Endodermal cell (in vitro differentiated cells): ENCODE data around the gene CDKN1C. TPM values are rescaled to one million over a fixed set of nuclear protein-coding genes. Genes with fewer than 3 reads are reported as not detected.

Source experiments
- DNase-seq: peaks from one replicate; pipeline ENCODE4 v3.0.0-alpha.2; 2017
- H3K27ac ChIP-seq: 2 replicates; pipeline ENCODE4 v1.5.1; 2013; ENCODE audit warnings: mild to moderate bottlenecking, low read depth, low read length, moderate library complexity
- H3K27me3 ChIP-seq: 2 replicates; pipeline ENCODE4 v1.6.1; 2013; ENCODE audit warnings: mild to moderate bottlenecking, low read length, moderate library complexity; ENCODE audit not compliant: insufficient read depth, control insufficient read depth, poor library complexity, severe bottlenecking
- H3K36me3 ChIP-seq: 2 replicates; pipeline ENCODE4 v1.7.0; 2013; ENCODE audit warnings: mild to moderate bottlenecking, low read length, moderate library complexity; ENCODE audit not compliant: control insufficient read depth, insufficient read depth
- H3K4me1 ChIP-seq: one replicate; pipeline ENCODE4 v1.7.0; 2013; ENCODE audit warnings: low read length; ENCODE audit not compliant: control insufficient read depth, insufficient read depth
- H3K4me3 ChIP-seq: 2 replicates; pipeline ENCODE4 v1.5.1; 2013; ENCODE audit warnings: mild to moderate bottlenecking, low read length, moderate library complexity
- H3K9ac ChIP-seq: 2 replicates; pipeline ENCODE4 v1.6.1; 2013; ENCODE audit warnings: mild to moderate bottlenecking, low read length, moderate library complexity; ENCODE audit not compliant: poor library complexity, severe bottlenecking; ENCODE audit errors: extremely low read depth
- H3K9me3 ChIP-seq: 2 replicates; pipeline ENCODE4 v1.6.1; 2013; ENCODE audit warnings: mild to moderate bottlenecking, low read length, moderate library complexity; ENCODE audit not compliant: control insufficient read depth
- H3K27ac Mint-ChIP-seq: 2 replicates; pipeline ENCODE4 v1.8.0; 2020; ENCODE audit warnings: mixed read lengths
- H3K27me3 Mint-ChIP-seq: 2 replicates; pipeline ENCODE4 v1.8.0; 2021; ENCODE audit warnings: mild to moderate bottlenecking, mixed read lengths; ENCODE audit not compliant: insufficient read depth
- H3K36me3 Mint-ChIP-seq: 2 replicates; pipeline ENCODE4 v1.8.0; 2020; ENCODE audit warnings: low read depth, mixed read lengths
- H3K4me1 Mint-ChIP-seq: 2 replicates; pipeline ENCODE4 v1.8.0; 2020; ENCODE audit warnings: mixed read lengths
- H3K4me3 Mint-ChIP-seq: 2 replicates; pipeline ENCODE4 v1.8.0; 2020; ENCODE audit warnings: mild to moderate bottlenecking, moderate library complexity, mixed read lengths
- H3K9me3 Mint-ChIP-seq: 2 replicates; pipeline ENCODE4 v1.8.0; 2020; ENCODE audit warnings: mild to moderate bottlenecking, mixed read lengths
- CTCF ChIP-seq: fragments of 200-600 bp; sonication (generic); conservative IDR thresholded peaks from 2 replicates; pipeline ENCODE4 v1.5.0; 2021; ENCODE audit warnings: antibody characterized with exemption, mild to moderate bottlenecking
- WGBS, 2 experiments: methylation state at CpG; one replicate each; pipeline versions ENCODE4 v1.1.5 to v1.1.7; 2013; ENCODE audit warnings: missing lambda C conversion rate in 2 of 2, mixed read lengths in 1 of 2; ENCODE audit not compliant: insufficient coverage in 1 of 2, insufficient read length in 1 of 2; 5-methylcytosine and 5-hydroxymethylcytosine counted together
- total RNA-seq, 2 donors: library from RNA; stranded (reverse); fragmentation: NEBNext Ultra II Directional in 1 of 2; extraction: Animal tissue kit (Norgen Biotek cat#: 25700) in 1 of 2; gene quantifications; 2 replicates in 1 of 2; 3 replicates in 1 of 2; pipeline ENCODE4 v1.2.1, GENCODE V29; 2021

Gene CDKN1C
- total RNA-seq, 2 donors from 2014 or later, result 37.6 to 60.9 TPM

GRCh38 chr11:2914455-2915195, 29.1 kb upstream of the CDKN1C start:
- no peaks in the 10 kb centered on the region for H3K9me3 ChIP-seq
- H3K9me3 Mint-ChIP-seq, result no peaks in the 10 kb centered on the region
- H3K27ac ChIP-seq, result no peak overlapping the region
- no peaks in the 10 kb centered on the region for H3K27me3 ChIP-seq
- no peaks in the 10 kb centered on the region for H3K36me3 Mint-ChIP-seq
- H3K4me1 ChIP-seq, result no peaks in the 10 kb centered on the region
- no peak overlapping the region for H3K4me3 Mint-ChIP-seq
- no peak for DNase-seq
- H3K4me3 ChIP-seq, result no peak overlapping the region
- no peak overlapping the region for H3K27ac Mint-ChIP-seq
- H3K36me3 ChIP-seq, result no peaks in the 10 kb centered on the region
- H3K27me3 Mint-ChIP-seq, result peaks cover 4% of the 10 kb centered on the region
- 91% methylated on average over 10 to 18 of the region's 18 CpGs for WGBS, 2 experiments
- no peak for TF ChIP-seq CTCF
- peaks cover 5% of the 10 kb centered on the region for H3K4me1 Mint-ChIP-seq
- no peak overlapping the region for H3K9ac ChIP-seq

- Histone ChIP-seq H3K27me3 (no peaks in the 10 kb centered on the region), H3K36me3 (no peaks in the 10 kb centered on the region), H3K9me3 (no peaks in the 10 kb centered on the region), H3K27ac (no peak overlapping the region), H3K4me3 (no peak overlapping the region), H3K9ac (no peak overlapping the region), H3K4me1 (no peaks in the 10 kb centered on the region)
- no peak overlapping the region for H3K4me3 Mint-ChIP-seq
- H3K27me3 Mint-ChIP-seq, result peaks cover 4% of the 10 kb centered on the region
- WGBS, 2 experiments, result 86 to 97% methylated on average over 7 to 9 of the region's 9 CpGs
- H3K9me3 Mint-ChIP-seq, result no peaks in the 10 kb centered on the region
- H3K4me1 Mint-ChIP-seq, result peaks cover 5% of the 10 kb centered on the region
- H3K27ac Mint-ChIP-seq, result no peak overlapping the region
- no peak for DNase-seq
- H3K36me3 Mint-ChIP-seq, result no peaks in the 10 kb centered on the region
- TF ChIP-seq CTCF, result no peak
These were observed 28.2 kb upstream of the CDKN1C start for GRCh38 chr11:2913776-2914175.

- no peaks in the 10 kb centered on the region for H3K4me1 ChIP-seq
- H3K4me1 Mint-ChIP-seq, result peaks cover 5% of the 10 kb centered on the region
- H3K27ac ChIP-seq, result no peak overlapping the region
- H3K9me3 Mint-ChIP-seq, result no peaks in the 10 kb centered on the region
- H3K4me3 Mint-ChIP-seq, result no peak overlapping the region
- DNase-seq, result peak; percentile 78
- peak overlapping the region; percentile 44 for H3K27ac Mint-ChIP-seq
- no peaks in the 10 kb centered on the region for H3K36me3 Mint-ChIP-seq
- 47 to 80% methylated on average over 5 to 13 of the region's 13 CpGs for WGBS, 2 experiments
- H3K27me3 Mint-ChIP-seq, result peaks cover 4% of the 10 kb centered on the region
- H3K36me3 ChIP-seq, result no peaks in the 10 kb centered on the region
- H3K27me3 ChIP-seq, result no peaks in the 10 kb centered on the region
- H3K9me3 ChIP-seq, result no peaks in the 10 kb centered on the region
- no peak overlapping the region for H3K9ac ChIP-seq
- no peak for TF ChIP-seq CTCF
- H3K4me3 ChIP-seq, result no peak overlapping the region
These were observed 27.4 kb upstream of the CDKN1C start for GRCh38 chr11:2913019-2913431.
